GM21717 (cell line): ENCODE data around the gene MTERF4.
"Not testable (repeated sequence)": the region's sequence is repeated elsewhere in the genome, so short reads cannot be mapped to it uniquely, and the experiment has no call there.

Source experiments
- ATAC-seq: cut with Tn5 transposase; IDR thresholded peaks from one replicate; pipeline ENCODE4 v1.9.1; 2021; ENCODE audit warnings: mild to moderate bottlenecking, moderate library complexity; ENCODE audit not compliant: unreplicated experiment

The MTERF4 gene

DNA sequence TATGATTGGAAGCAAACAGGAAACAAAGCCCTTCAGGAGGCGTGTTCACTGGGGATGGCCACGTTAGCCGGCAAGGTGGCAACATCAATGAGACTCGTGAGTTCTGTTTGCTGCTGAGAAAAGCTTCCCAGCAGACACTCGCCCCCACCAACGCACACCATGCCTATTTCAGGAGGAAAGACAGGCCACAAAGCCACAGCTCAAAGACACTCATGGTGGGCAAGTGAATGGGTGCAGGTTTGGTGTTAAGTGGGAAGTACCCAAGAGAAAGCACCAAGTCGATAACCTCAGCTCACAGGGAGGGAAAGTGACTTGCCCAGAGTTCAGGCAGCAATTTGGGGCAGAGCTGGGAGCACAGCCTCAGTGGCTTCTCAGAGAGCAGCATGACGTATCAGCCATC lies 10.5 kb upstream of the MTERF4 start:
- no peak for ATAC-seq

DNA sequence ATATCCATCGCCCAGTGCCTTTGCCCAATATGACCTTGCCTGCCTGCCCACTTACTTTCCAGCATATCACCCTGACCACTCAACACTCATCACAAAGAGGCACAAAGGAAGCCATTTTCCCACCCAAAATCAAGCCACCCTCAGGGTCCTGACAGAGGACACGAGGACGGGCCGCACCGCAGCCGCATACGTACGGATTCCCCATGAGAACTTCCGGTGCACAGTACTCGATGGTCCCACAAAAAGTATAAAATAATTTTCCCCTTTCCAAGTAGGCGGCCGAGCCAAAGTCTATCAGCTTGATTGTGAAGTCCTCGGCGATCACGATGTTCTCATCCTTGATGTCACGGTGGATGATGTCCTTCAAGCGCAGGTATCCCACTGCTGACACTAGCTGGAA lies 10.0 kb upstream of the MTERF4 start:
- no peak for ATAC-seq

DNA sequence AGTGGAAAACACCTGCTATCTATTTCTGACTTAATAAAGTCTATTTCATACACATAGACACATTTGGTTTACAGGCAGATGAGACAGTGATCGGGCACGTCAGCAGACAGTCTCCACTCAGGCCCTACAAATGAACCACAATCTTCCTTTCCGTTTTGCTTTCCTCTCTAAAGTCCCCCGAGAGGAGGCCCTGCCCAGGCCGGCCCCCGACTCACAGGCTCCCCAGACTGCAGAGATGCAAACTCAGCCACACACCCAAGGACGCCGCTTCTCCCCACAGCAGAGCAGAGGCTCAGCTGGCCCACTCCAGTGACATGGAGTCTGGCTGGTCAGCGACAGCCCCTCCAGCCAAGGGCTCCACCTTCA lies 9.3 kb upstream of the MTERF4 start:
- ATAC-seq = peak; percentile 37

DNA sequence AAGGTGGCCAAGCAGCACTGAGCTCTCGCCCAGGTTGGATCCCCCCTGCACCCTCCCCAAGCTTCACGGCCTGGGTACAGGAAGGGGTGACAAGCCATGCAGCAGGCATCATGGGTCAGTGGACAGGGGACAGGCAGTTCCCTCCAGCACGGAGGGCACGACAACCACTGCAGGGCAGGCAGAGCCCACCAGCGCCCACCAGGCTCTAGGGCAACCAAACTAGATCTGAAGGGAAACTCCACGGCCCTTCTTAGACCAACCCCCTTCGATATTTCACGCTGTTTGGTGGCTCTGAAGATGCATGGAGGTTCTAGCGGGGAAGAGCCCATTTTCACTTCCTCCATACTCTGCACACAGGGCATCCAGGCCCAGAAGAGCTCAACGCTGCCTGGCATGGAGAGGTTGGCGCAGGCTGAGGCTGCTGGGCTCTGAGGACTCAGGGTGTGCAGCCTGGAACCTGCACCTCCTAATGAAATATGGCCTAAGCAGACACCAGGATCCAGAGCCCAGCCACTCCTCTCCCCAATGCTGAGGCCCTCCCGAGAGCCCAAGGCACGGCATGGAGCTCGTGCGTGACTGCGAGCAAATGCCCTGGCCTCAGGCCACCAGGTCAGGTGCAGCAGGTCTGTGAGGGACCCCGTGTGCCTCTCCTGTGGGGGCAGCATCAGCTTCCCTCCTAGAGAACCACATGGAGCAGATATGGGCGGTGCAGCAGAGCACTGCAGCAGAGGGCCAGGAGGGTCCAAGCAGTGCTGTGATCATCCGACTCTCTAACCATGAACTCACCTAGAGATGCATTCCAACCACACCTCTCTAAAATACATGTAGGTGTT lies 8.7 kb upstream of the MTERF4 start:
- peak; percentile 28 for ATAC-seq

DNA sequence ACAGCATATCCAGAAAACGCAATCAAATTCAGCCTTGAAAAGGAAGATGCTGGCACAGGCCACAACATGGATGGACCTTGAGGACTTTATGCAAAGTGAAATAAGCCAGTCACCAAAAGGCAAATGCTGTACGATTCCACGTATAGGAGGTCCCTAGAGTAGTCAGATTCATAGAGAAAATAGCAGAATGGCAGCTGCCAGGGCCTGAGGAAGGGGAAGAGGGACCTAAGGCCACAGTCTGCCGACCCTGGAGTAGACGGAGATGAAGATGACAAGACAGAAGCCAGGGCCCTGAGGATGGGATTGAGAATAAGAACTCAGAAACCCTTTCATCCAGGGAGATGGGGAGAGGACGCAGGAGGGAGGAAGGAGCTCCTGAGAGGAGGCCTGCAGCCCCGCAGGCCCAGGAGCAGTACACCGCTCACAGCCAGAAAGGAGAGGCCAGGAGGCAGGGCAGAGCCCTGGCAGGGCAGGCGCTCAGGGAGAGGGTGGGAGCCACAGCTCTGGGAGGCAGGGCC lies 8.1 kb upstream of the MTERF4 start:
- no peak for ATAC-seq

DNA sequence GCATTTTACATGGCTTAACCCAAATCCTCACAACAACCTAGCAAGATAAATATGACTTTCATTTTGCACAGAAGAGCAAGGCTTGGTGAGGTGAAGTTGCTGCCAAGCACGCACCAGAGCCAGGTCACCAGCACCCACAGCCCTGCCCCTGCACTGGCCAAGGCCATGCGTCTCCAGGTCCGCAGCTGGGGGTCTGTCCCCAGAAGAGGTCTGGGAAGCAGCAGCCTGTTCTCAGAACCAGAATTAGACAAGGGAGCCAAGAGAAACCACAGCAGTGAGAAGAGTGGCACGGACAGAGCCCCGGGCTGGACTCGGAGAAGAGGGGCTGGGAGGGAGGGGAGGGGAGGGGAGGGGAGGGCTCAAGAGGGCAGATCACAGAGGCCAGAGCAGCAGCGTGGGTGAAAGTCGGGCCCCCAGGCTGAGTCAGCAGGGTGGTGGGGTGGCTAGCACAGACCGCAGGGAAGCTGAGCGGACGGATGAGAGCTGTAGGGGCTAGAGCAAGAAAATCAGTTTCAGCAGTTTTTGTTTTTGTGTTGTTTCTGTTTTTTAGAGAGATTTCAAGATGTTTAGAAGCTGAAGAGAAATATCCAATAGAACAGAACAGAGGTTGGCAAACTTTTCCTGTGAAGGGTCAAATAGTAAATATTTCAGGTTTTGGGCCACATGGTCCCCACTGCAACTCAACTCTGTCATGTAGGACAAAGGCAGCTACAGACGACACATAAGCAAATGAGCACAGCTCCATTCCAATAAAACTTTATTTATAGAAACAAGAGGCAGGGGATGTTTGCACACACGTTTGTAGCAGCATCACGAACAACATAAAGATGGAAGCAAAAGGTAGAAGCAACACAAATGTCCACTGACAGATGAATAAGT lies 7.4 kb upstream of the MTERF4 start:
- no peak for ATAC-seq

DNA sequence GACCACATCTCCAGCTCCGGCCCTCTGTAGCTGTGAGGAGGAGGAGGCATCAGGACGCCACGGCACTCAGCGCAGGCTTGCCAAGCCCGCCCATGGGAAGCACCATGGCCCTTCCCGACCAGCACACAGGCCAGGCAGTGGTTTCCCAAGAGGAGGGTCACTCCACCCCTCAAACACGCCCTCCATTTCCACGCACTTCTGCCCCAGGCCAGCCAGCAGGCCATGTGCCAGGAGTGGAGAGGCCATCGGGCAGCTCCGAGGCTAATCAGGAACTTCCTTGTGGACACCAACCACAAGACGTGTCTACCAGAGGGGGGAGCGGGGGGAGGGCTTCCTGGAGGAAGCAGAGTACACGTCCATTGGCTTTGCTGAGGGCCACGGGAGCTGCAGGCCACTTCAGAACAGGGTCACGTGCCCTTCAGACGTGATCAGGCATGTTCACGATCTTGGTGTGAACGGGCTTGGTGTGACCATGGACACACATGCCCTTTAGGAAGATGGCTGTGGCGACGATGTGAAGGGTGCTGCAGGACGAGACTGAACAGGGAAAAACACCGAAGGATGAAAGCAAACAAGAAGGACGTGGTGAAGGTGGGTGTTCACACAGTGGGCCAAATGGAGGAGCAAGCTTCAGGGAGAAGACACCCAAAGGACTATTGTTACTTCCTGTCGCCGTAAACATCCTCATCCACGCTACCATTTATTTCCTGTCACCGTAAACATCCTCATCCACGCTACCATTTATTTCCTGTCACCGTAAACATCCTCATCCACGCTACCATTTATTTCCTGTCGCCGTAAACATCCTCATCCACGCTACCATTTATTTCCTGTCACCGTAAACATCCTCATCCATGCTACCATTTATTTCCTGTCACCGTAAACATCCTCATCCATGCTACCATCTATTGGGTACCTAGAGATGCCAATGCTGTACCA lies 6.5 kb upstream of the MTERF4 start:
- no peak for ATAC-seq

DNA sequence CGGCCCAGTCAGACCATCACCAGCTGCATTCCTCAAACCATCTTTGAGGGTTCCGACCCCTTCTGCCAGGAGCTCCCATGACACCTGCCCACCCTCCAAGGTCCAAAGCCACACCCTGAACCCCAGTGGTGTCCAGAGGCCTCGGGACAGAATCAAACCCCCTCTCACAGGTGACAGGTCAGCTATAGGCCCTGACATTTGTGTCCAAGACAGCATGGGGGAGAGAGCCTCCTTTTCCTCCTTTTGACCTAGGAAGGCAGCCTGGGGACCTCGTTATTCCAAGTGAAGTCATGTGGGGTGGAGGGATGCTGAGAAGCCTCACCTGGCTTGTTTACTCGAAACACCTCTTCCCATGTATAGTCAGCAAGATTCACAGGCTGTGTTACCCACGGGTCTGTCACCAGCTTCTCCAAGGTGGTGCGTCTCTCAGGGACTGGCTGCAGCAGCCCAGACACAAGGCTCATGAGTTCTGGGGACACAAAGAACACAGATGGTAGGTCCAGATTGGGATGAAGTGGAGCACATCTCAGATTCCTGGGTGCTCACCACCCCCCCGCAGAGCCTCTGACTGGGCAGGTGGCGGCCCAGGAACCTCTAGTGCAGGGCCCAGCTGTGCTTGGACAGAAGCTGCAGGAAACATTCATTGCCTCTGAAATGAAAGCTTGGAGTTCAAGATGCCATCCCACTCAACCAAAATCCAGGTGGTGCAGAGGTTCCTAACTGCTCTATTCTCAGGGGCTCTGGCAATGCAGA lies 5.1 kb upstream of the MTERF4 start:
- no peak for ATAC-seq

DNA sequence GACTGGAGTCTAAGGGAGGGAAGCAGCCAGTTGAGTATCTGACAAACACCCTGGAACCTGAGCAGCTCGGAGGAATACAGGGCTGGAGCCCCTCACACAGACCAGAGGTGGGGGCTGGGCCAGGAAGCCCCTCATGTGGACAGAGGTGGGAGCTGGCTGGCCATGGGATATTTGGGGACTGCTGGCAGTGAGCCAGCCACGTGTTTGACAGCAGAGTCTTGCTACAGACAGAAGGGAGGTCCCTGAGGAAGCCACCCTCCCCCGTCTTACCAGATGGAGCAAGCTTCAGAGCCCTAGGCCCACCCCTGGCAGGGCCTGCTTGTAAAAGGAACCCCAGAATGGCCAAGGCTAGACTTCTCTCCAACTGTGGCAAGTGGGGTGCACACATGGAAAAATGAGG lies 3.6 kb upstream of the MTERF4 start:
- ATAC-seq = no peak

DNA sequence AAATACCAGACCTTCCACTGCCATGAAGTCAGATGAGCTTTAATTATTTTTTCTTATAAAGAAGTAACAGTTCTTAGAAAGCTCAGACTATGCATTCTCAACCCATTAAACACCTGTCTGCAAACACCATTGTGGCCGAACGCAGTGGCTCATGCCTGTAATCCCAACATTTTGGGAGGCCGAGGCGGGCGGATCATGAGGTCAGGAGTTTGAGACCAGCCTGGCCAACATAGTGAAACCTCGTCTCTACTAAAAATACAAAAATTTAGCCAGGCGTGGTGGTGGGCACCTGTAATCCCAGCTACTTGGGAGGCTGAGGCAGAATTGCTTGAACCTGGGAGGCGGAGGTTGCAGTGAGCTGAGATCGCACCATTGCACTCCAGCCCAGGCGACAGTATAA lies 2.5 kb upstream of the MTERF4 start:
- ATAC-seq = not testable (repeated sequence)

DNA sequence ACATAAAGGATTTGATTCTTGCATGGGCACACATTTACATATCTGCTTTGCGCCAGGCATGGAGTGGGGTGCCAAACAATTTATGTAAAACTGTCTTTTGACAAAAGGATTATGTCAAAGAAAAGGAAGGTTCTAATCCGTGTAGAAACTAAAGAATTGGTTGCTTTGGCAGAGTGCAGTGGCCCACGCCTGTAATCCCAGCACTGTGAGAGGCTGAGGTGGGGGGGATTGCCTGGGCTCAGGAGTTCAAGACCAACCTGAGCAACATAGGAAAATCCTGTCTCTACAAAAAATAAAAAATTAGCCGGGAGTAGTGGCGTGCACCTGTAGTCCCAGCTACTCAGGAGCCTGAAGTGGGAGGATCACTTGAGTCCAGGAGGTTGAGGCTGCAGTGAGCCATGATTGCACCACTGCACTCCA lies 1.1 kb upstream of the MTERF4 start:
- no peak for ATAC-seq

DNA sequence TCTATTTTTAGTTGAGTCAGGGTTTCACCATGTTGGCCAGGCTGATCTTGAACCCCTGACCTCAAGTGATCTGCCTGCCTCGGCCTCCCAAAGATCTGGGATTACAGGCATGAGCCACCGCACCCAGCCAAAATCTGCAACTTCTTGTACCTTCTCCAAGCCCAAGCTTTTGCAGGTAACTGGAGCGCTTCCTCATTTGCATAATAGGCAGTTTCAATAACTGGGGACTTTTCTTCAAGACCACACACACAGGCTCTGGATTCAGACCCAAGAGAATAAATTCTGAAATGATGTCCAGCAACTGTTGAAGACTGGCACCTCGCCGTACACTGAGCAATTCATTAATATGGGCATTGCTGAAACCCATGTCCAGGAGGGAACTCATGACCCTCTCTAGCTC lies 2.8 kb downstream of the MTERF4 start:
- ATAC-seq = no peak

DNA sequence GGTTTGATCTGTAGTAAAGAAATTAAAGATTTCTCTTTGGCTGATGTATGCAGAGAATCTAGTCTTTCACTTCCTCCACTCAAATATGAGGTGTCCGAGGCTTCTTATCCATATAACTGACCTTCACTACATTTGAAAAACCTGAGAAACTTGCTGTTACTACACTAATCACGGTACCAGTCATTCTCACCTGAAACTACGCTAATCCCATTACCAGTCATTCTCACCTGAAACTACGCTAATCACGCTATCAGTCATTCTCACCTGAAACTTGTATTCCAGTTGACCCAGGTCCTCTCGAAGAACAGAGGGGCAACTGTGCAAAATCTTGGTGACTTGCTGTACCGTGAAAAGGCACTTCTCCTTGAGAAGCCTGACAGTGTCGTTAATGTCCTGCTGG lies 5.1 kb downstream of the MTERF4 start:
- ATAC-seq = peak; percentile 46

DNA sequence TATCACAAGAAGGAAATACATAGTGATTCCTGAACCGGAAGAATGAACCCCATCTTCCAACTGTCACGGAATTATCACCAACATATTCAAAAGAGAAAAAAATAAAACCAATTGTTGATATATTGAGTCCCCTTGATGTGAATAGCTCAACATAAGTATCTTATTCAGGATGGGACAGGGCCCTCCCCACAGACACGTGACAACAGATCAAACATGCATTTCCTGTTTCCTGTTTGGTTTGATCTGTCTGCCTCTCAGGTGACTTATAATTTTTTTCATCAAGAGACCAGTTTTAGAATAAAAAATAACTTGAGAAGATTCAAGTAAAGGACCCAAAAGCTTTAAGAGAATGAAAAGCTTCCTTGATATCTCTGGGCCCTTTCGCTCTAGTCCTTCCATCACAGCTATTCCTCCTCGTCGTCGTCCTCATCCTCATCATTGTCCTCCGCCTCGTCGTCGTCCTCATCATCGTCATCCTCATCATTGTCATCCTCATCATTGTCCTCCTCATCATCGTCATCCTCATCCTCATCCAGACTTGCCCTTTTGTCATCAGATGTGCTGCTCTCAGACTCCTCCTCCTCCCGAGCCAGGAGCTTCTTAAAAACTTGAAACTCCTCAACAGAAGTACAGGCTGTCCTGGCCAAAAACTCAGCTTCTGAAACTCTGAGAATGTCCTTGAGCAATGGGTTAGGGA lies 6.3 kb downstream of the MTERF4 start:
- ATAC-seq = no peak

DNA sequence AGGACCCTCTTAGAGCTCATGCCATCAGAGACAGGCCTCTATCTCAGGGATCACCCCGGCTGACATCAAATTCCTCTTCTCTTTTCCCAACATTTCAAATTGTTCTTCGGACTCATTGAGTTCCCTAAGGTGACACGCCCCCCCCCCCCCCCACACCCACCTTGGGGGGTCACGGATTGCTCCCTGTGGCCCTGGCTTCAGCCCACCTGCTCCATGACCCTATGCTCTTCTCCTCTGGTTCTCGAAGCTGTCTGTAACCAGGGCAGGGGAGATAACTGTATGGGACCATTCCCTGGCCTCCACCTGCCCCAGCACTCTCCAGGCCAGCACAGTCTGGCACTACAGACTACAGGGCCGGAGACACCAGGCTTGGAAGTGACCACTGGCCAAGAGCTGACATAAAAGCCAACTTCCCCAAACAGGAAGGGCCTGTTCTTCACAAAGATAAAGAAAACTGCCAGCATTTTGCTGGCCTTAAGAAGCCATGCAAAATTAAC lies 7.1 kb downstream of the MTERF4 start:
- ATAC-seq = no peak

DNA sequence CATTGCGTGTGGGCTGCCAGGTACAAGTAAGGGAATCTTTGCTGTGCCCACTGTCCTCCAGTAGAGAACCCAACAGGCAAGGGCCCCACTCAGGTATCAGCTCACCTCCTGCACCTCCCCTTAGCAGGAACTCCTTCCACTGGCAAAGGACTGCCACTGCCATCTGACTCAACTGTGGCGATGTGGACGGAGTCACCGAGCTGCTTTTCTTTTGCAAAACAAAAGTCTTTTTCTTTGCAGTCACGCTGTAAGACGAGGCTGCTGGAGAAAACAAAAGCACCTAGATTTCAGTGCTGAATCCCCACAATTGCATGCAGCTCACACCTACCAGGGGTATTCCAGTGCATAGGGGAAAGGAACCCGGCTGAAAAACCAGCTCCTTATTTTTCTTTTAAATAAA lies 7.9 kb downstream of the MTERF4 start:
- ATAC-seq = no peak

DNA sequence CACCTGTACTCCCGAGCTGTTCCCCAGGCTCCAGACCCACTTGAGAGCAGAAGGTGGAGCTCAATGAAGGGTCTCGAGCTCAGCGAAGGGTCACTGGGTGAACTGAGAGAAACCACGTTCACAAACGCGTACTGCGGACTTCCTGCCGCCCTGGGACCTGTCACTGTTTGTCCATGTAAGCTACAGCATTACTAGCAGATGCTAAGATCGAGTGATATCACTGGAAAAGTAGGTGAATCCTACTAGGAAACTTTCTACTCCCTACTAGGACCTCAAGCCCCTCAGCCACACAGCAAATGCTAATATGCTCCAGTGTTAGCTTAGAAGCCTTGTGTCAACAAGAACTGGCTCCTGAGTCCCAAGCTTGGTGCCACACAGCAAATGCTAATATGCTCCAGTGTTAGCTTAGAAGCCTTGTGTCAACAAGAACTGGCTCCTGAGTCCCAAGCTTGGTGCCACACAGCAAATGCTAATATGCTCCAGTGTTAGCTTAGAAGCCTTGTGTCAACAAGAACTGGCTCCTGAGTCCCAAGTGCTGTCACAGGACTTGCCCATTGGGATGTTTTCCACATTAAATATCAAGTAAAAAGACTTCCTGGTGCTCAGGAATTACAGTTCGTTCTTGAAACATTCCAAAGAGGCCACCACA lies 8.8 kb downstream of the MTERF4 start:
- ATAC-seq = not testable (repeated sequence)

DNA sequence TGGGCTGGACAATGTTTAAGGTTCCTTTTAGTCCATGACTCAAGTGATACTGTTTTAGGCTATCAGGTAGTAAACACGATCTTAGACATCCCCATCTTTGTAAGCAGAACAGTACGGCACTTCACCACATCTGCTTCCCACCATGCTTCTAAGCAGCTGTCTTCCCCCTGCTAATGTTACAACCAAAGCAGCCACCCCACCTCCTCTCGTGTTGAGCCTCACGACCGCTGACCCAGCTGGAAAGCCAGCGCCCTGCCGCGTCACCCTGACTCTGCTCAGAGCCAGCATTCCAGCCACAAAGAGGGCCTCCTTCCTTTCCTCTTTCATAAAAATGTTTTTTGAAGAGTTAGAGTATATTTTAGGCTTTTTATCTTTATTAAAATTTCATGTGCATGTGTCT lies 9.4 kb downstream of the MTERF4 start:
- no peak for ATAC-seq
